HepG2 (cell line): ENCODE results near the gene ADAM19. TPM values are rescaled to one million over a fixed set of nuclear protein-coding genes. Genes with fewer than 3 reads are reported as not detected.

Source experiments
- ATF1 ChIP-seq: IDR thresholded peaks from 2 replicates; pipeline ENCODE4 v1.6.1; 2016; ENCODE audit warnings: mild to moderate bottlenecking, control low read depth
- FOXP1 ChIP-seq, 2 experiments: fragments of 450-650 bp in 1 of 2; IDR thresholded peaks; 2 replicates each; pipeline ENCODE4 v1.6.1; 2017 to 2018; ENCODE audit warnings: antibody characterized with exemption in 1 of 2
- IKZF4 ChIP-seq: sonication (generic); formaldehyde crosslinking; IDR thresholded peaks from 2 replicates; pipeline ENCODE4 v1.5.1; 2020; ENCODE audit warnings: borderline replicate concordance, mild to moderate bottlenecking, low read depth, missing genetic modification reagents; ENCODE audit errors: not compliant biosample characterization
- KDM4B ChIP-seq: sonication (generic); formaldehyde crosslinking; IDR thresholded peaks from 2 replicates; pipeline ENCODE4 v1.4.0; 2020; ENCODE audit warnings: missing genetic modification reagents
- POLR2AphosphoS5 ChIP-seq: IDR thresholded peaks from 2 replicates; pipeline ENCODE4 v1.6.1; 2012; ENCODE audit warnings: low read depth, low read length
- REPIN1 ChIP-seq: sonication (generic); formaldehyde crosslinking; IDR thresholded peaks from 2 replicates; pipeline ENCODE4 v1.8.0; 2022; ENCODE audit warnings: missing genetic modification reagents, low read depth, mild to moderate bottlenecking, borderline replicate concordance
- RFX3 ChIP-seq: IDR thresholded peaks from 2 replicates; pipeline ENCODE4 v1.6.1; 2016; ENCODE audit warnings: missing biosample characterization, missing genetic modification reagents
- SRF ChIP-seq: IDR thresholded peaks from 2 replicates; pipeline ENCODE4 v1.6.1; 2011; ENCODE audit warnings: mild to moderate bottlenecking, low read depth, low read length, moderate library complexity
- ZFAT ChIP-seq: sonication (generic); formaldehyde crosslinking; conservative IDR thresholded peaks from 2 replicates; pipeline ENCODE4 v1.8.1; 2023; ENCODE audit warnings: missing genetic modification reagents, inconsistent platforms
- ZNF256 ChIP-seq: sonication (generic); formaldehyde crosslinking; conservative IDR thresholded peaks from 2 replicates; pipeline ENCODE4 v1.4.0; 2020; ENCODE audit warnings: missing genetic modification reagents
- ZNF430 ChIP-seq: sonication (generic); formaldehyde crosslinking; IDR thresholded peaks from 2 replicates; pipeline ENCODE4 v1.9.0; 2021; ENCODE audit warnings: mild to moderate bottlenecking, missing genetic modification reagents
- ZNF775 ChIP-seq: sonication (generic); formaldehyde crosslinking; IDR thresholded peaks from 2 replicates; pipeline ENCODE4 v1.4.0; 2020; ENCODE audit warnings: missing genetic modification reagents, mild to moderate bottlenecking, moderate library complexity, borderline replicate concordance
- polyA plus RNA-seq, 8 experiments: library from polyadenylated mRNA; depleted of rRNA in 3 of 8; stranded (reverse) in 7 of 8; unstranded in 1 of 8; fragments of >200 nt; fragmentation: Illumina TruSeq in 4 of 8; extraction: Trizol in 4 of 8; gene quantifications; 2 replicates each; pipeline versions ENCODE4 v1.2.1 to v1.2.3, GENCODE V29; 2011 to 2016; ENCODE audit warnings: low read depth in 4 of 8, missing spikeins in 1 of 8, mixed read lengths in 1 of 8; ENCODE audit not compliant: insufficient read depth in 1 of 8
- total RNA-seq, 5 experiments: library from RNA; depleted of rRNA; stranded (reverse); fragments of >200 nt; fragmentation: Illumina TruSeq; extraction: Trizol; gene quantifications; 2 replicates each; pipeline ENCODE4 v1.2.3, GENCODE V29; 2016; ENCODE audit warnings: low read depth in 1 of 5
- TF ChIP-seq, protein P1 (sequence below): sonication (generic); formaldehyde crosslinking; IDR thresholded peaks from 2 replicates; pipeline ENCODE4 v1.8.1; 2022; ENCODE audit warnings: low read depth, mild to moderate bottlenecking, missing genetic modification reagents
- TF ChIP-seq, protein P2 (sequence below): sonication (generic); formaldehyde crosslinking; IDR thresholded peaks from 2 replicates; pipeline ENCODE4 v1.5.1; 2020; ENCODE audit warnings: mild to moderate bottlenecking, missing genetic modification reagents, borderline replicate concordance
- TF ChIP-seq, protein P3 (sequence below): sonication (generic); formaldehyde crosslinking; IDR thresholded peaks from 2 replicates; pipeline ENCODE4 v1.9.0; 2022; ENCODE audit warnings: low read depth, missing genetic modification reagents
- TF ChIP-seq, protein P4 (sequence below): sonication (generic); formaldehyde crosslinking; IDR thresholded peaks from 2 replicates; pipeline ENCODE4 v1.8.1; 2023; ENCODE audit warnings: missing genetic modification reagents, mild to moderate bottlenecking, borderline replicate concordance
- TF ChIP-seq, protein P5 (sequence below): sonication (generic); formaldehyde crosslinking; IDR thresholded peaks from 2 replicates; pipeline ENCODE4 v1.4.0; 2020; ENCODE audit warnings: missing genetic modification reagents

The ADAM19 gene
- total and polyA plus RNA-seq, 2 of the 13 experiments (the other 11 are each of a cell fraction or from before 2014, with no cell fraction given): 0.38 to 0.74 TPM

DNA sequence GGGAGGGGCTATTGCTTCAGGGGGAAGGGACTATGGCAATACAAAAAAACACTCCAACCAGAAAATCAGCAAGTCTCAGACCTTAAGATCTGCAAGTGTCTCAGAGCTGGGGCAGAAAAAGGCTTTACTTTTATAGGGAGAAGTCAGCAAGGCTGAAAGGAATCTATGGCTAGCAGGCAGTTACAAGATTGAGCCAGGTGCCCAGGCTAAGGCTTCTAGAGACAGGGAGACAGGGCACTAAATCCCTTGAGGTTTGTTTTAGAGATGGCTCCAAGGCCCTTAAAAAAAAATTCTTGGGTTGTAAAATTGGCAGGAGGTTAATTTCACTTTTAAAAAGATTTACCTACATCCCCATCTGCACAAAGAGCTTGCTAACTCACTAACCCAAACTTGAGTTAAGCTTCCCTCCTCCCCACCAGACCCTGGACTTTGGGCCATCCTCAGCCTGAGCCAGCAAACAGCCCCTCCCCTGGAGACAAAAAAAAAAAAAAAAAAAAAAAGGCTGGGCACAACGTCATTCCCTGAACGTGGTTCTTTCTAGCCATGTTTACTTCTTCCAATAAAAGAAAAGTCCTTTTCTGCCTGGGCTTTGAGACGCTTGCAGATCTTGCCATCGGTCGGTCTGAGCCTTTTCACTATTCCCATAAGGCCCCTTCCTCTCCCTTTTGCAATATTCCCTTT lies 97.6 kb downstream of the ADAM19 start (continued):
- TF ChIP-seq, protein P1, sequence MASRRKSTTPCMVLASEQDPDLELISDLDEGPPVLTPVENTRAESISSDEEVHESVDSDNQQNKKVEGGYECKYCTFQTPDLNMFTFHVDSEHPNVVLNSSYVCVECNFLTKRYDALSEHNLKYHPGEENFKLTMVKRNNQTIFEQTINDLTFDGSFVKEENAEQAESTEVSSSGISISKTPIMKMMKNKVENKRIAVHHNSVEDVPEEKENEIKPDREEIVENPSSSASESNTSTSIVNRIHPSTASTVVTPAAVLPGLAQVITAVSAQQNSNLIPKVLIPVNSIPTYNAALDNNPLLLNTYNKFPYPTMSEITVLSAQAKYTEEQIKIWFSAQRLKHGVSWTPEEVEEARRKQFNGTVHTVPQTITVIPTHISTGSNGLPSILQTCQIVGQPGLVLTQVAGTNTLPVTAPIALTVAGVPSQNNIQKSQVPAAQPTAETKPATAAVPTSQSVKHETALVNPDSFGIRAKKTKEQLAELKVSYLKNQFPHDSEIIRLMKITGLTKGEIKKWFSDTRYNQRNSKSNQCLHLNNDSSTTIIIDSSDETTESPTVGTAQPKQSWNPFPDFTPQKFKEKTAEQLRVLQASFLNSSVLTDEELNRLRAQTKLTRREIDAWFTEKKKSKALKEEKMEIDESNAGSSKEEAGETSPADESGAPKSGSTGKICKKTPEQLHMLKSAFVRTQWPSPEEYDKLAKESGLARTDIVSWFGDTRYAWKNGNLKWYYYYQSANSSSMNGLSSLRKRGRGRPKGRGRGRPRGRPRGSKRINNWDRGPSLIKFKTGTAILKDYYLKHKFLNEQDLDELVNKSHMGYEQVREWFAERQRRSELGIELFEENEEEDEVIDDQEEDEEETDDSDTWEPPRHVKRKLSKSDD (CRISPR knock-in tag): no peak
- TF ChIP-seq, protein P2, sequence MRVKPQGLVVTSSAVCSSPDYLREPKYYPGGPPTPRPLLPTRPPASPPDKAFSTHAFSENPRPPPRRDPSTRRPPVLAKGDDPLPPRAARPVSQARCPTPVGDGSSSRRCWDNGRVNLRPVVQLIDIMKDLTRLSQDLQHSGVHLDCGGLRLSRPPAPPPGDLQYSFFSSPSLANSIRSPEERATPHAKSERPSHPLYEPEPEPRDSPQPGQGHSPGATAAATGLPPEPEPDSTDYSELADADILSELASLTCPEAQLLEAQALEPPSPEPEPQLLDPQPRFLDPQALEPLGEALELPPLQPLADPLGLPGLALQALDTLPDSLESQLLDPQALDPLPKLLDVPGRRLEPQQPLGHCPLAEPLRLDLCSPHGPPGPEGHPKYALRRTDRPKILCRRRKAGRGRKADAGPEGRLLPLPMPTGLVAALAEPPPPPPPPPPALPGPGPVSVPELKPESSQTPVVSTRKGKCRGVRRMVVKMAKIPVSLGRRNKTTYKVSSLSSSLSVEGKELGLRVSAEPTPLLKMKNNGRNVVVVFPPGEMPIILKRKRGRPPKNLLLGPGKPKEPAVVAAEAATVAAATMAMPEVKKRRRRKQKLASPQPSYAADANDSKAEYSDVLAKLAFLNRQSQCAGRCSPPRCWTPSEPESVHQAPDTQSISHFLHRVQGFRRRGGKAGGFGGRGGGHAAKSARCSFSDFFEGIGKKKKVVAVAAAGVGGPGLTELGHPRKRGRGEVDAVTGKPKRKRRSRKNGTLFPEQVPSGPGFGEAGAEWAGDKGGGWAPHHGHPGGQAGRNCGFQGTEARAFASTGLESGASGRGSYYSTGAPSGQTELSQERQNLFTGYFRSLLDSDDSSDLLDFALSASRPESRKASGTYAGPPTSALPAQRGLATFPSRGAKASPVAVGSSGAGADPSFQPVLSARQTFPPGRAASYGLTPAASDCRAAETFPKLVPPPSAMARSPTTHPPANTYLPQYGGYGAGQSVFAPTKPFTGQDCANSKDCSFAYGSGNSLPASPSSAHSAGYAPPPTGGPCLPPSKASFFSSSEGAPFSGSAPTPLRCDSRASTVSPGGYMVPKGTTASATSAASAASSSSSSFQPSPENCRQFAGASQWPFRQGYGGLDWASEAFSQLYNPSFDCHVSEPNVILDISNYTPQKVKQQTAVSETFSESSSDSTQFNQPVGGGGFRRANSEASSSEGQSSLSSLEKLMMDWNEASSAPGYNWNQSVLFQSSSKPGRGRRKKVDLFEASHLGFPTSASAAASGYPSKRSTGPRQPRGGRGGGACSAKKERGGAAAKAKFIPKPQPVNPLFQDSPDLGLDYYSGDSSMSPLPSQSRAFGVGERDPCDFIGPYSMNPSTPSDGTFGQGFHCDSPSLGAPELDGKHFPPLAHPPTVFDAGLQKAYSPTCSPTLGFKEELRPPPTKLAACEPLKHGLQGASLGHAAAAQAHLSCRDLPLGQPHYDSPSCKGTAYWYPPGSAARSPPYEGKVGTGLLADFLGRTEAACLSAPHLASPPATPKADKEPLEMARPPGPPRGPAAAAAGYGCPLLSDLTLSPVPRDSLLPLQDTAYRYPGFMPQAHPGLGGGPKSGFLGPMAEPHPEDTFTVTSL (CRISPR knock-in tag): no peak
- TF ChIP-seq ZNF256 (CRISPR knock-in tag): no peak
- TF ChIP-seq ZNF775: no peak
- TF ChIP-seq SRF: no peak
- TF ChIP-seq IKZF4 (CRISPR knock-in tag): no peak
- no peak for TF ChIP-seq ZNF430 (CRISPR knock-in tag)
- TF ChIP-seq, protein P3, sequence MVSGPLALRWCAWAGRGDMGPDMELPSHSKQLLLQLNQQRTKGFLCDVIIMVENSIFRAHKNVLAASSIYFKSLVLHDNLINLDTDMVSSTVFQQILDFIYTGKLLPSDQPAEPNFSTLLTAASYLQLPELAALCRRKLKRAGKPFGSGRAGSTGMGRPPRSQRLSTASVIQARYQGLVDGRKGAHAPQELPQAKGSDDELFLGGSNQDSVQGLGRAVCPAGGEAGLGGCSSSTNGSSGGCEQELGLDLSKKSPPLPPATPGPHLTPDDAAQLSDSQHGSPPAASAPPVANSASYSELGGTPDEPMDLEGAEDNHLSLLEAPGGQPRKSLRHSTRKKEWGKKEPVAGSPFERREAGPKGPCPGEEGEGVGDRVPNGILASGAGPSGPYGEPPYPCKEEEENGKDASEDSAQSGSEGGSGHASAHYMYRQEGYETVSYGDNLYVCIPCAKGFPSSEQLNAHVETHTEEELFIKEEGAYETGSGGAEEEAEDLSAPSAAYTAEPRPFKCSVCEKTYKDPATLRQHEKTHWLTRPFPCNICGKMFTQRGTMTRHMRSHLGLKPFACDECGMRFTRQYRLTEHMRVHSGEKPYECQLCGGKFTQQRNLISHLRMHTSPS (CRISPR knock-in tag): no peak
- TF ChIP-seq, protein P4, sequence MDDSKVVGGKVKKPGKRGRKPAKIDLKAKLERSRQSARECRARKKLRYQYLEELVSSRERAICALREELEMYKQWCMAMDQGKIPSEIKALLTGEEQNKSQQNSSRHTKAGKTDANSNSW (CRISPR knock-in tag): no peak
- no peak for TF ChIP-seq RFX3
- no peak for TF ChIP-seq ZFAT (CRISPR knock-in tag)
- TF ChIP-seq KDM4B: no peak
- TF ChIP-seq POLR2AphosphoS5: no peak
- TF ChIP-seq REPIN1: no peak
- no peak for TF ChIP-seq ATF1
- no peak for TF ChIP-seq FOXP1 (IDR thresholded peaks at IDR 0.05)
- TF ChIP-seq FOXP1 (CRISPR knock-in tag; IDR thresholded peaks at IDR 0.05): no peak
- TF ChIP-seq, protein P5, sequence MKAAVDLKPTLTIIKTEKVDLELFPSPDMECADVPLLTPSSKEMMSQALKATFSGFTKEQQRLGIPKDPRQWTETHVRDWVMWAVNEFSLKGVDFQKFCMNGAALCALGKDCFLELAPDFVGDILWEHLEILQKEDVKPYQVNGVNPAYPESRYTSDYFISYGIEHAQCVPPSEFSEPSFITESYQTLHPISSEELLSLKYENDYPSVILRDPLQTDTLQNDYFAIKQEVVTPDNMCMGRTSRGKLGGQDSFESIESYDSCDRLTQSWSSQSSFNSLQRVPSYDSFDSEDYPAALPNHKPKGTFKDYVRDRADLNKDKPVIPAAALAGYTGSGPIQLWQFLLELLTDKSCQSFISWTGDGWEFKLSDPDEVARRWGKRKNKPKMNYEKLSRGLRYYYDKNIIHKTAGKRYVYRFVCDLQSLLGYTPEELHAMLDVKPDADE (CRISPR knock-in tag): no peak
